NCI-H2029 (cell line): ENCODE results near the gene SLC49A4.

Experiments
- DNase-seq: peaks from one replicate; lab custom pipeline; 2025; lab: John Stamatoyannopoulos, UW

Gene SLC49A4

GRCh38 chr3:122930063-122930997 lies 135.5 kb downstream of the SLC49A4 start:
- DNase-seq = no peak
